SK-N-SH (cell line): ENCODE data around the gene SNTG2.

ENCODE experiments used
- ELF1 ChIP-seq: IDR thresholded peaks from 2 replicates; pipeline ENCODE4 v1.4.0; 2012
- EZH2phosphoT487 ChIP-seq: fragments of 200-600 bp; sonication (generic); IDR thresholded peaks from 2 replicates; pipeline ENCODE4 v1.6.1; 2017; ENCODE audit warnings: low read depth, mixed run types, mild to moderate bottlenecking, antibody characterized with exemption, moderate library complexity, borderline replicate concordance
- MEF2A ChIP-seq: IDR thresholded peaks from 2 replicates; pipeline ENCODE4 v1.4.0; 2012; ENCODE audit warnings: low read depth, borderline replicate concordance
- NFIC ChIP-seq: IDR thresholded peaks from 2 replicates; pipeline ENCODE4 v1.4.0; 2012; ENCODE audit warnings: borderline replicate concordance
- POLR2AphosphoS5 ChIP-seq: IDR thresholded peaks from 2 replicates; pipeline ENCODE4 v1.6.1; 2012; ENCODE audit warnings: low read depth, low read length
- TCF12 ChIP-seq: IDR thresholded peaks from 2 replicates; pipeline ENCODE4 v1.4.0; 2012
- YY1 ChIP-seq: IDR thresholded peaks from 2 replicates; pipeline ENCODE4 v1.4.0; 2012; ENCODE audit warnings: low read depth, mild to moderate bottlenecking
- TF ChIP-seq, protein P1 (sequence below): fragments of 200-600 bp; sonication (generic); IDR thresholded peaks from 2 replicates; pipeline ENCODE4 v1.6.1; 2017; ENCODE audit warnings: antibody characterized with exemption, mild to moderate bottlenecking, moderate library complexity

DNA sequence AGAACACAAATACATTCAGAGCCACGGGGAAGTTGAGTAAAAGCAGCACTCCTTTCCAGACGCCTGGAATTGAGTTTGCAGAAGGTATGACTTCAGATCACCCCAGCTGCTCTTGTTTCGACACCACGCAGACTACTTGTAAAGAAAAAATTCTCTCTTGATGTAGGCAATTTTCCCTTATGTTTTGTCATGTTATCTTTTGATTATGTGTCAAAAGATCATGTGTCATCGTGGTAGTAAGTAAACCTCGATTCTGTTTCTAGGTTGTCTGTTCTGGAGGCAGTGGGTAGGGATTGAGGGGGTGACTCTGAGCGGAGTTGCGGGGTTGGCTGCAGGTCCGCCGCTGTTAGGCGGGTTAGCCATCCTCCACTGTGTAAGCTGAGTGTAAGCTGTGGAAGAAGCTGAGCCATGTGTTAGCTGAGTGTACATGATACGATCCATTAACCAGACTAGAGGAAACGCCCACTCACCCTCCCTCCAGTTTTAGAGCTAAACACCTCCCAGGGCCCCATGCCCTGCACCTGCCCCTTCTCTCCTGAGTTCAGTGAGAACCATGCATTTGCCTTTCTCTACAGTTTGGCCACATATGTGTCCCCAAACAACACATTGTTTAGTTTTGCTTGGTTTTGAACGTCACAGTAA, 181.8 kb downstream of the SNTG2 start:
- TF ChIP-seq, protein P1, sequence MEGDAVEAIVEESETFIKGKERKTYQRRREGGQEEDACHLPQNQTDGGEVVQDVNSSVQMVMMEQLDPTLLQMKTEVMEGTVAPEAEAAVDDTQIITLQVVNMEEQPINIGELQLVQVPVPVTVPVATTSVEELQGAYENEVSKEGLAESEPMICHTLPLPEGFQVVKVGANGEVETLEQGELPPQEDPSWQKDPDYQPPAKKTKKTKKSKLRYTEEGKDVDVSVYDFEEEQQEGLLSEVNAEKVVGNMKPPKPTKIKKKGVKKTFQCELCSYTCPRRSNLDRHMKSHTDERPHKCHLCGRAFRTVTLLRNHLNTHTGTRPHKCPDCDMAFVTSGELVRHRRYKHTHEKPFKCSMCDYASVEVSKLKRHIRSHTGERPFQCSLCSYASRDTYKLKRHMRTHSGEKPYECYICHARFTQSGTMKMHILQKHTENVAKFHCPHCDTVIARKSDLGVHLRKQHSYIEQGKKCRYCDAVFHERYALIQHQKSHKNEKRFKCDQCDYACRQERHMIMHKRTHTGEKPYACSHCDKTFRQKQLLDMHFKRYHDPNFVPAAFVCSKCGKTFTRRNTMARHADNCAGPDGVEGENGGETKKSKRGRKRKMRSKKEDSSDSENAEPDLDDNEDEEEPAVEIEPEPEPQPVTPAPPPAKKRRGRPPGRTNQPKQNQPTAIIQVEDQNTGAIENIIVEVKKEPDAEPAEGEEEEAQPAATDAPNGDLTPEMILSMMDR = no peak
- TF ChIP-seq ELF1 (no peak), NFIC (no peak), TCF12 (no peak), EZH2phosphoT487 (no peak), YY1 (no peak), MEF2A (no peak), POLR2AphosphoS5 (no peak)
